A549 (cell line): ENCODE results near the gene CLMN. TPM values are rescaled to one million over a fixed set of nuclear protein-coding genes. Genes with fewer than 3 reads are reported as not detected.
A peak's percentile ranks its signal among the peaks of the same experiment; 100 is the strongest.

Experiments
- ATAC-seq, 2 experiments: fragments of 200-7000 bp in 1 of 2; fragments of >200 bp in 1 of 2; cut with Nextera tagmentation in 1 of 2; cut with Tn5 transposase in 1 of 2; 3 replicates each; pipeline versions ENCODE4 v1.8.0 to v1.9.1; 2018 to 2020; ENCODE audit warnings: mild to moderate bottlenecking in 1 of 2, moderate library complexity in 1 of 2
- CTCF ChIA-PET: fragments of 300-600 bp; sonication (Branson Sonifier 250); formaldehyde crosslinking; extraction: SDS; loops from one replicate; lab custom pipeline; 2021; ENCODE audit warnings: antibody characterized with exemption, inconsistent platforms; lab: Yijun Ruan, JAX
- POLR2A ChIA-PET: fragments of 350-600 bp; formaldehyde crosslinking; extraction: SDS; loops from one replicate; lab custom pipeline; 2021; ENCODE audit warnings: antibody characterized with exemption, inconsistent platforms; lab: Yijun Ruan, JAX
- DNase-seq, 2 experiments: peaks; one replicate each; pipeline versions ENCODE4 v3.0.0 to v3.0.0-alpha.2; 2011 to 2016; ENCODE audit warnings: low read depth in 1 of 2, low spot score in 1 of 2
- FAIRE-seq: peaks from 2 replicates; lab custom pipeline; 2011; peaks lifted over from hg19 to GRCh38; lab: Jason Lieb, UNC
- H3K27ac ChIP-seq, 2 experiments: fragments of >200 bp; sonication (Bioruptor Twin); formaldehyde crosslinking; 3 replicates each; pipeline ENCODE4 v1.5.1; 2016 to 2017
- H3K4me1 ChIP-seq: fragments of >200 bp; sonication (Bioruptor Twin); formaldehyde crosslinking; 3 replicates; pipeline ENCODE4 v1.6.1; 2016
- H3K4me2 ChIP-seq: fragments of >200 bp; sonication (Bioruptor Twin); formaldehyde crosslinking; 3 replicates; pipeline ENCODE4 v1.6.1; 2016
- H3K4me3 ChIP-seq: fragments of >200 bp; sonication (Bioruptor Twin); formaldehyde crosslinking; 3 replicates; pipeline ENCODE4 v1.5.1; 2016
- H3K9me3 ChIP-seq: fragments of >200 bp; sonication (Bioruptor Twin); formaldehyde crosslinking; 3 replicates; pipeline ENCODE4 v1.6.1; 2016
- CHD2 ChIP-seq: fragments of 150-350 bp; IDR thresholded peaks from 2 replicates; pipeline ENCODE4 v1.6.1; 2014; ENCODE audit warnings: low read length; ENCODE audit not compliant: partially characterized antibody
- EHF ChIP-seq: fragments of 250-450 bp; sonication (Bioruptor Pico); IDR thresholded peaks from 2 replicates; pipeline ENCODE4 v1.5.0; 2020; ENCODE audit warnings: mild to moderate bottlenecking
- ESRRA ChIP-seq: fragments of 150-350 bp; IDR thresholded peaks from 2 replicates; pipeline ENCODE4 v1.6.1; 2014; ENCODE audit warnings: mild to moderate bottlenecking, low read length, borderline replicate concordance
- FOSB ChIP-seq: fragments of 250-450 bp; sonication (Bioruptor Pico); IDR thresholded peaks from 2 replicates; pipeline ENCODE4 v1.5.0; 2020; ENCODE audit warnings: mild to moderate bottlenecking, moderate library complexity
- FOSL2 ChIP-seq, 2 experiments: fragments of 450-650 bp in 1 of 2; fragments of >200 bp in 1 of 2; sonication (Bioruptor Twin) in 1 of 2; formaldehyde crosslinking; IDR thresholded peaks; 2 replicates each; pipeline versions ENCODE4 v1.5.0 to v1.6.1; 2016 to 2020; ENCODE audit warnings: mild to moderate bottlenecking in 1 of 2, moderate library complexity in 1 of 2
- HEYL ChIP-seq: fragments of 250-450 bp; sonication (Bioruptor Pico); IDR thresholded peaks from 2 replicates; pipeline ENCODE4 v1.8.0; 2021; ENCODE audit warnings: mild to moderate bottlenecking, moderate library complexity
- JUNB ChIP-seq: fragments of >200 bp; sonication (Bioruptor Twin); formaldehyde crosslinking; IDR thresholded peaks from 2 replicates; pipeline ENCODE4 v1.6.1; 2016
- MAFK ChIP-seq: fragments of 450-650 bp; IDR thresholded peaks from 2 replicates; pipeline ENCODE4 v1.6.1; 2014; ENCODE audit not compliant: partially characterized antibody
- MAZ ChIP-seq: fragments of 150-350 bp; IDR thresholded peaks from 2 replicates; pipeline ENCODE4 v1.6.1; 2014; ENCODE audit warnings: antibody characterized with exemption, low read depth, low read length, borderline replicate concordance
- MYC ChIP-seq: IDR thresholded peaks from 2 replicates; pipeline ENCODE4 v1.6.1; 2012; ENCODE audit warnings: mild to moderate bottlenecking, inconsistent platforms, low read length, improper control_type of control experiment, borderline replicate concordance
- PBX3 ChIP-seq: IDR thresholded peaks from 2 replicates; pipeline ENCODE4 v1.6.1; 2012
- PHF8 ChIP-seq: fragments of 200-600 bp; sonication (generic); IDR thresholded peaks from 2 replicates; pipeline ENCODE4 v1.6.1; 2016; ENCODE audit warnings: low read depth, mild to moderate bottlenecking, antibody characterized with exemption, moderate library complexity, borderline replicate concordance
- POLR2A ChIP-seq: IDR thresholded peaks from 2 replicates; pipeline ENCODE4 v1.6.1; 2012; ENCODE audit warnings: mild to moderate bottlenecking, low read length
- RFX5 ChIP-seq: fragments of 450-650 bp; IDR thresholded peaks from 2 replicates; pipeline ENCODE4 v1.7.1; 2014; ENCODE audit warnings: antibody characterized with exemption, mild to moderate bottlenecking, moderate library complexity
- SMC3 ChIP-seq: fragments of >200 bp; sonication (Bioruptor Twin); formaldehyde crosslinking; IDR thresholded peaks from 3 replicates; pipeline ENCODE4 v1.6.1; 2018; ENCODE audit warnings: inconsistent platforms
- TFCP2L1 ChIP-seq: fragments of 250-450 bp; sonication (Bioruptor Pico); IDR thresholded peaks from 2 replicates; pipeline ENCODE4 v1.5.0; 2021; ENCODE audit warnings: mild to moderate bottlenecking
- ZFP36 ChIP-seq: fragments of 450-650 bp; IDR thresholded peaks from 2 replicates; pipeline ENCODE4 v1.6.1; 2014; ENCODE audit warnings: borderline replicate concordance; ENCODE audit not compliant: partially characterized antibody
- WGBS: methylation state at CpG from one replicate; pipeline ENCODE4 v1.1.6; 2017; ENCODE audit errors: missing lambda C conversion rate; 5-methylcytosine and 5-hydroxymethylcytosine counted together
- polyA plus RNA-seq, 4 experiments: library from polyadenylated mRNA; depleted of rRNA in 3 of 4; stranded (reverse); fragments of >200 nt; fragmentation: RNase III in 1 of 4; extraction: RNeasy Plus Mini Kit Qiagen cat#74134 plus additional on column Dnase treatment in 1 of 4; gene quantifications; 2 replicates in 3 of 4; 3 replicates in 1 of 4; pipeline ENCODE4 v1.2.3, GENCODE V29; 2011 to 2017
- TF ChIP-seq, protein P1 (sequence below): IDR thresholded peaks from 2 replicates; pipeline ENCODE4 v1.6.1; 2012; ENCODE audit warnings: low read depth, borderline replicate concordance
- TF ChIP-seq, protein P2 (sequence below): fragments of >200 bp; sonication (Bioruptor Twin); formaldehyde crosslinking; IDR thresholded peaks from 3 replicates; pipeline ENCODE4 v1.6.1; 2016

CLMN gene
- polyA plus RNA-seq, 2 of the 4 experiments (the other 2 are of a cell fraction) = 2.9 to 10.6 TPM

DNA sequence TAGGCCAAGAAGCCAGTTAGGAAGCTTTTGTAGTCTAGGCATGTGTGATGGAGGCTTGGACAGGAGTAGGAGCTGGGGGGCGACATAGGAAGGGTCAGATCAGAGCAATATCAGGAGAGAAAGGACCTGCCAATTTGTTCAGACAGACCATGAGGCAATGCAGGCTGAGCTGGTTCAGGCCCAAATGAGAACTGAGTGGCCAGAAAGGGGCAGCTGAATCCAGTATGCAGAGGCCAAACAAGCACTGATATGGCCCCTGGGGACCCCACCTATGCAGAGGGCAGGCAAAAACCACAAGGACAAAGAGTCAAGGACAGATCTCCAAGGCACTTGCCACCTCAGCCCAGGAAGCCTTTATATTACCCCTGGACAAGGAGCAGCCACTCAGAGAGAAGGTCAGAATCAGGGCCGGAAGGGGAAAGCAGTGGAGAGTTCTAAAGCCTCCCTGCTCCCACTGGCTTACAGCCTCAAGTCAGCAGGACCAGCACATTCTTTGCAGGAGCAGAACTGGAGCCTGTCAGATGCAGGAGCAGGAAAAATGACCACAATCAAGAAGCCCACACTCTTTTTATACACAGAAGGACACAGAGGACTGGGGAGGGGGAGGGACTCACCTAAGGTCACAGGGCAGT lies 37.2 kb downstream of the CLMN start:
- H3K9me3 ChIP-seq = no peaks in the 10 kb centered on the region
- no peak overlapping the region for H3K4me2 ChIP-seq
- FAIRE-seq (no peak), DNase-seq (no peak), ATAC-seq (no peak)
- POLR2A ChIA-PET = no interaction called here
- no peak overlapping the region for H3K27ac ChIP-seq
- H3K4me1 ChIP-seq = no peaks in the 10 kb centered on the region
- no peak overlapping the region for H3K4me3 ChIP-seq
- TF ChIP-seq PHF8 = no peak
- no peak for TF ChIP-seq CHD2
- no peak for TF ChIP-seq PBX3
- no peak for TF ChIP-seq FOSL2 (IDR thresholded peaks at IDR 0.05)
- TF ChIP-seq FOSL2 (CRISPR knock-in tag; IDR thresholded peaks at IDR 0.05) = no peak
- 43% methylated on average over 2 of the region's 2 CpGs for WGBS
- CTCF ChIA-PET = no interaction called here

GRCh38 chr14:95281560-95282176 lies 38.0 kb downstream of the CLMN start:
- POLR2A ChIA-PET = no interaction called here
- TF ChIP-seq ZFP36 (no peak), MAFK (peak; percentile 46), POLR2A (no peak), MAZ (no peak)
- CTCF ChIA-PET = no interaction called here
- Histone ChIP-seq H3K27ac (peak overlapping the region in 1 of 2 experiments; percentile 19; a peak in 1 of 6 replicates), H3K4me2 (no peak overlapping the region), H3K4me3 (no peak overlapping the region), H3K4me1 (no peaks in the 10 kb centered on the region), H3K9me3 (no peaks in the 10 kb centered on the region)
- no peak for FAIRE-seq
- no peak for DNase-seq
- 77% methylated on average over 4 of the region's 4 CpGs for WGBS
- ATAC-seq = no peak

DNA sequence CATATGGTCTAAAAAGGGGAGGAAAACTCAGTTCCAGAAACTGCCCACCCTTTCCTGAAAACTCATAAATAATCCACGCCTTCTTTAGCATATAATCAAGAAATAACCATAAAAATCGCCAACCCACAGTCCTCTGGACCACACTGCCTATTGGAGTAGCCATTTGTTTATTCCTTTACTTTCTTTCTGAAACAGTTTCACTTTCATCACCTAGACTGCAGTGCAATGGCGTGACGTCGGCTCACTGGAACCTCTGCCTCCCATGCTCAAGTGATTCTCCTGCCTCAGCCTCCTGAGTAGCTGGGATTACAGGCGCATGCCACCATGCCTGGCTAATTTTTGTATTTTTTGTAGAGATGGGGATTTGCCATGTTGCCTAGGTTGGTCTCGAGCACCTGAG lies 44.2 kb downstream of the CLMN start:
- CTCF ChIA-PET = no interaction called here
- Histone ChIP-seq H3K9me3 (no peaks in the 10 kb centered on the region), H3K4me3 (no peak overlapping the region), H3K4me2 (no peak overlapping the region), H3K4me1 (peaks cover 11% of the 10 kb centered on the region; the same call in 2 of the 3 replicates), H3K27ac (no peak overlapping the region)
- DNase-seq = no peak
- TF ChIP-seq FOSB (CRISPR knock-in tag) = no peak
- no peak for ATAC-seq
- POLR2A ChIA-PET = no interaction called here
- FAIRE-seq = no peak
- 88% methylated on average over 7 of the region's 7 CpGs for WGBS

DNA sequence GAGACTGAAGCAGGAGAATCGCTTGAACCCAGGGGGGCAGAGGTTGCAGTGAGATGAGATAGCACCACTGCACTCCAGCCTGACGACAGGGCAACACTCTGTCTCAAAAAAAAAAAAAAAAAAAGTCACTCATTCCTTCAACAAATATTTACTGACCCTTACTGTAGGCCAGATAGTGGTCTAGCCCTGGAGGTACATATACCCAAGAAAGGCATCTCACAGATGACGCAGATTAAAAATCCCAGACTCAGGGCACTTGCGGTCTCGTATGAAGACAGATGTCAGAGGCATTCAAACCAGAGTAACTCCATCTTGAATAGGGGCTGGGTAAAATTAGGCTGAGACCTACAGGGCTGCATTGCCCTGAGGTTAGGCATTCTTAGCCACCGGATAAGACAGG lies 44.8 kb downstream of the CLMN start:
- Histone ChIP-seq H3K4me3 (no peak overlapping the region), H3K4me2 (no peak overlapping the region), H3K27ac (no peak overlapping the region), H3K9me3 (no peaks in the 10 kb centered on the region), H3K4me1 (peaks cover 11% of the 10 kb centered on the region; the same call in 2 of the 3 replicates)
- WGBS = 86% methylated on average over 6 of the region's 6 CpGs
- no peak for ATAC-seq
- POLR2A ChIA-PET = no interaction called here
- TF ChIP-seq PHF8 (no peak), CHD2 (no peak), TFCP2L1 (CRISPR knock-in tag) (no peak), EHF (CRISPR knock-in tag) (no peak), MYC (no peak), RFX5 (no peak), MAZ (no peak)
- CTCF ChIA-PET = no interaction called here
- no peak for DNase-seq
- FAIRE-seq = no peak

DNA sequence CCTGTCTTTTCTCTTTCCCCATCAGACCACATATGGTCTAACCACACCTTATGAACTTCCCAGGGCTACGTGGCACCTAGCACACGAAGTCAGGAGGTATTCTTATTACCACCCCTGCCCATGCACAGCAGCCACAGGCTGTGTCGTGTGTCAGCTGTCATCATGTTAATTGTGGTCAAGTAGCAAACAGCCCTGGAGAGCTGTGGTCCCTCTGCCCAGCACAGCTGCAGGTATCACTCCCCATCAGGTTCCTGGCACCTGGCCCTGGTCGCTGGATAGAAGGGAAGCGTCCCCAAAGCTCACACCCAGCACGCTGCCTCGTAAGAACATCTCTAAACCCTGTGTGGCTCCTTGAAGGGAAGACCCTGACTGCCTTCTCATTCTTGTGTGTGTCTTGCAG lies 45.4 kb downstream of the CLMN start:
- no peak overlapping the region for H3K27ac ChIP-seq
- peaks cover 11% of the 10 kb centered on the region; the same call in 2 of the 3 replicates for H3K4me1 ChIP-seq
- ChIA-PET CTCF (no interaction called here), POLR2A (no interaction called here)
- 87% methylated on average over 7 of the region's 7 CpGs for WGBS
- H3K4me3 ChIP-seq = no peak overlapping the region
- DNase-seq = no peak
- no peak for FAIRE-seq
- H3K9me3 ChIP-seq = no peaks in the 10 kb centered on the region
- ATAC-seq = no peak
- no peak overlapping the region for H3K4me2 ChIP-seq
- TF ChIP-seq, protein P1, sequence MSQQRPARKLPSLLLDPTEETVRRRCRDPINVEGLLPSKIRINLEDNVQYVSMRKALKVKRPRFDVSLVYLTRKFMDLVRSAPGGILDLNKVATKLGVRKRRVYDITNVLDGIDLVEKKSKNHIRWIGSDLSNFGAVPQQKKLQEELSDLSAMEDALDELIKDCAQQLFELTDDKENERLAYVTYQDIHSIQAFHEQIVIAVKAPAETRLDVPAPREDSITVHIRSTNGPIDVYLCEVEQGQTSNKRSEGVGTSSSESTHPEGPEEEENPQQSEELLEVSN = no peak
- no peak for TF ChIP-seq SMC3
- no peak for TF ChIP-seq PHF8
- no peak for TF ChIP-seq ESRRA
- no peak for TF ChIP-seq ZFP36
- no peak for TF ChIP-seq JUNB
- TF ChIP-seq HEYL (CRISPR knock-in tag) = no peak
- TF ChIP-seq, protein P2, sequence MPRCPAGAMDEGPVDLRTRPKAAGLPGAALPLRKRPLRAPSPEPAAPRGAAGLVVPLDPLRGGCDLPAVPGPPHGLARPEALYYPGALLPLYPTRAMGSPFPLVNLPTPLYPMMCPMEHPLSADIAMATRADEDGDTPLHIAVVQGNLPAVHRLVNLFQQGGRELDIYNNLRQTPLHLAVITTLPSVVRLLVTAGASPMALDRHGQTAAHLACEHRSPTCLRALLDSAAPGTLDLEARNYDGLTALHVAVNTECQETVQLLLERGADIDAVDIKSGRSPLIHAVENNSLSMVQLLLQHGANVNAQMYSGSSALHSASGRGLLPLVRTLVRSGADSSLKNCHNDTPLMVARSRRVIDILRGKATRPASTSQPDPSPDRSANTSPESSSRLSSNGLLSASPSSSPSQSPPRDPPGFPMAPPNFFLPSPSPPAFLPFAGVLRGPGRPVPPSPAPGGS = no peak
- no peak for TF ChIP-seq FOSB (CRISPR knock-in tag)
